GM12801 (cell line): ENCODE results near the gene CYP39A1.

ENCODE experiments used
- TF ChIP-seq, protein P1 (sequence below): IDR thresholded peaks from one replicate; pipeline ENCODE4 v1.5.1; 2011; ENCODE audit warnings: control low read depth; ENCODE audit not compliant: insufficient read length; ENCODE audit errors: extremely low read depth

The CYP39A1 gene

DNA sequence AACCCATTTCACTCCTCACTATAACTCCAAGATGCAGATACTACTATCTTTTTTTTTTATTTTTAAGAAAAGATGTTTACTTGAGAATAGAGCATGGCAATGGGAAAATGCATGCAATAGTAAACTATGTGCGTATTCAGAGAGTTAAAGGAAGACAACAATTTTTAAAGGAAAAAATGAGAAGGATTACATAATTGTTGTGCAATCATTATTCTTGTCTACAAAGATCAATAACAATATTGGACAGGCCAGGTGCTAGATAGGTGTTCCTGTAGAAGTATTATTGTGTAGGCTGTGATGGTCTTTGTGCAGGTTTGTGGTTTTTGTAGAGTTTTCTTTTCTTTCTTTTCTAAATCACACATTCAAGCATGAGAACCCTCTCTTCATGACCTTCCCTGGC, 20.6 kb downstream of the CYP39A1 start:
- TF ChIP-seq, protein P1, sequence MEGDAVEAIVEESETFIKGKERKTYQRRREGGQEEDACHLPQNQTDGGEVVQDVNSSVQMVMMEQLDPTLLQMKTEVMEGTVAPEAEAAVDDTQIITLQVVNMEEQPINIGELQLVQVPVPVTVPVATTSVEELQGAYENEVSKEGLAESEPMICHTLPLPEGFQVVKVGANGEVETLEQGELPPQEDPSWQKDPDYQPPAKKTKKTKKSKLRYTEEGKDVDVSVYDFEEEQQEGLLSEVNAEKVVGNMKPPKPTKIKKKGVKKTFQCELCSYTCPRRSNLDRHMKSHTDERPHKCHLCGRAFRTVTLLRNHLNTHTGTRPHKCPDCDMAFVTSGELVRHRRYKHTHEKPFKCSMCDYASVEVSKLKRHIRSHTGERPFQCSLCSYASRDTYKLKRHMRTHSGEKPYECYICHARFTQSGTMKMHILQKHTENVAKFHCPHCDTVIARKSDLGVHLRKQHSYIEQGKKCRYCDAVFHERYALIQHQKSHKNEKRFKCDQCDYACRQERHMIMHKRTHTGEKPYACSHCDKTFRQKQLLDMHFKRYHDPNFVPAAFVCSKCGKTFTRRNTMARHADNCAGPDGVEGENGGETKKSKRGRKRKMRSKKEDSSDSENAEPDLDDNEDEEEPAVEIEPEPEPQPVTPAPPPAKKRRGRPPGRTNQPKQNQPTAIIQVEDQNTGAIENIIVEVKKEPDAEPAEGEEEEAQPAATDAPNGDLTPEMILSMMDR: no peak

DNA sequence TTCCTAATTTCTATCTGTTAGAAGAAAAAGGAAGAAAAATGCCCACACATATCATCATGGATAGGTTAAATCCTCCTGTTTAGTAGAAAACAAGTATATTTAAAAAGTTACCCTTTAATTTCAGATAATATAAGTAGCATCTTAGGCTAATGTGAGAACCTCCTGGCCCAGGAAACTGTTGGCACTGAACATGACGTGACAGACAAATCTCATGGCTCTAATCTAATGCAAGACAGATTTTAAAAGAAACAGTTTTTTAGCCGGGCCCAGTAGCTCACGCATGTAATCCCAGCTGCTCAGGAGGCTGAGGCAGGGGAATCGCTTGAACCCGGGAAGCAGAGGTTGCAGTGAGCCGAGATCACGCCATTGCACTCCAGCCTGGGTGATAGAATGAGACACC, 22.9 kb downstream of the CYP39A1 start:
- TF ChIP-seq, protein P1: no peak

DNA sequence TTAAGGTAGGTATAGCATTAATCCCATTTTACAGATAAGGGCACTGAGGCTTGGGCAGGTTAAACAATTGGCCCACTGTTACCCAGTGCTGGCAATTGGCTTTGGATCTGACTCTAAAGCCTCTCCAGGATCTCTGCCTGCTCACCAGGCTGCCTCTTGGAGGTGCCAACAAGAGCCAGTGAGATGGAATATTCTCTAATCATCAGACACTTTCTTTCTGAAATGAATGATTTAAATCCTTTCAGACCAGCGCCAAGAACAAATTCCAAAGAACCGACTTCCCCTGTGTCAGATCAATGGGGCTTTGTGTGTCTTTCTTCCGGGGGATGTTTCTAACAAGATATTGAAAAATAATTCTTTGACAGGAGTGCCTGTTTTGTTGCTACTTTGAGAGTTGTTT, 23.6 kb downstream of the CYP39A1 start:
- TF ChIP-seq, protein P1: no peak

DNA sequence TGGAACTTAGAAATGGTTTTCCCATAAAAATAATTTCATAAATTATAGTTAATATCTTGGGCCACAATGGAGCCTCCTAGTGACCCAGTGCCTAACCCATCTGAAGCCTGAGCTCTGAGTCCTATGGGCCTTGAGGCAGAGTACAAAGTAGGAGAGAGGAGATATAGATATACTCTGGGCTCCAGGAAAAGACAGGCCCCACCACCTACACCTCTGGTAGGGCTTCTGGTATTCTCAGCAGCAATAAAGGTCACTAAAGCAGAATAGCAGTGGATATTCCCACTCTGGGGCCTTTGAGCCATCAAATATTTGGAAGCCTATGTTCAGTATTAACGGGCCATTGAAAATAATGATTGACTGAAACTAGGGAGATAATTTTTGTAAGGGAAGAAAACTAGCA, 24.1 kb downstream of the CYP39A1 start:
- TF ChIP-seq, protein P1: no peak

DNA sequence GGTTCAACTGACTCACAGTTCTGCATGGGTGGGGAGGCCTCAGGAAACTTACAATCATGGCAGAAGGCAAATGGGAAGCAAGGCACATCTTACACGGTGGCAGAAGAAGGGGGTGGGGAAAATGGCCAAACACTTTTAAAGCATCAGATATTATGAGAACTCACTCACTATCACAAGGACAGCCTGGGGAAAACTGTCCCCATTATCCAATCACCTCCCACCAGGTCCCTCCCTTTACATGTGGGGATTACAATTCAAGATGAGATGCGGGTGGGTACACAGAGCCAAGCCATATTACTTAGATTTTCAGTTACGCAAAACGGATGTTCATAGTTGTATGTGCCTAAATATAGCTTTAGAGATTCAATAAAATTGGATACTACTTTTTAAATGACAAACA, 25.6 kb downstream of the CYP39A1 start:
- TF ChIP-seq, protein P1: no peak

DNA sequence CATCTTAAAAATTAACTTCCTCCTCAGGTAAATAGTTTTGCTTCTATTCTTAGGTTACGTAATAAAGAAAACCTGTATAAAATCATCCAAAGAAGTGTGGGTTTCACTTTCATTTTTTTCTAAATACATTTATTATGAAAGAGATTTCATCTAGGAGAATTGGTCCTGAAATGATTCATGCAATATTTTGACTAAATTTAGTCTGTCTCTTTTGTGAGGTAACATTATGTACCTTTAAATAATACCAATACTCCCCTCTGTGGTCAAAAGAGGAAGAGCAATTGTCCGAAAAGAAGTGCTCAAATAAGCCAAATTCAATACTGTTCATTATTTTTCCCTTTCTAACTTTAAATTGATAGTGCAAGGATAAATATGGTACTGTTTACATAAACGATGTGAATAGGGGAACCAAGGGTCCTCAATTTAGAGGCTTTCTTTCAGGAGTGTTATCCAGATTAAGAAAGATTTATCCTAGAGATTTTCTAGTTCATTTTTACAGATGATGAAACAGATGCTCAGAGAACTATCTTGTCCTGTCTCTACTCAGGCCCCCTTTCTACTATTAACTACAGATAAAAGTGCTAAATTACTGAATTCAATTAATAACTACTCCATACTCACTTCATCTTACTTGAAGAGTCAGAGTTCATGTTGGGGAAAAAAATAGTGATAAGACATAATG, 26.2 kb downstream of the CYP39A1 start:
- TF ChIP-seq, protein P1: no peak

DNA sequence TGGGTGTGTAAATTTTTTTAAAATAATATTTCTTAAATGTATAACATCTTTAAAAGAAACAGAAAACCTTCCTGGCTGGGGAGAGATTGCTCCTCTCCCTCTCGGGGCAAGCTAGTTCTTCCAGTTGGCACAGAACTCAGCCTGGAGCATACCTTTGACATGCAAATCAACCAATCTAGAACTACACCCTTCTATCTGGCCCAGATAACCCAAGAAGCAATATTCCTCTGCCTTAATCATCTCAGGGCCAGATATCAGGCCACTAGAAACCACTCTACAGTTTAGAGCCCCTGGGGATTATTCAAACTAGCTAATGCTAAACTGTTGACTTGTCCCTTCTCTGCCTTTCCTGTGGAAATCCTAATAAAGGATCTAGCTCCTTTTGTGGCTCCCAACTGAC, 33.9 kb downstream of the CYP39A1 start:
- TF ChIP-seq, protein P1: no peak
